Epithelial cell of proximal tubule (primary cell): ENCODE measurements around the gene HRH2. TPM values are rescaled to one million over a fixed set of nuclear protein-coding genes. Genes with fewer than 3 reads are reported as not detected.

Experiments
- DNase-seq: peaks from one replicate; pipeline ENCODE4 v3.0.0-alpha.2; 2011; ENCODE audit warnings: low read depth
- H3K4me3 ChIP-seq: 2 replicates; pipeline ENCODE4 v1.5.1; 2011; ENCODE audit warnings: low read depth, mild to moderate bottlenecking, low read length
- CTCF ChIP-seq: conservative IDR thresholded peaks from 2 replicates; pipeline ENCODE4 v1.5.1; 2012; ENCODE audit warnings: low read depth, mild to moderate bottlenecking, low read length
- total RNA-seq: library from RNA; depleted of rRNA; stranded (reverse); fragments of >200 nt; gene quantifications from 2 replicates; pipeline ENCODE4 v1.2.3, GENCODE V29; 2015

The HRH2 gene
- total RNA-seq, 1 donor from 2014 or later = 0.29 TPM

DNA sequence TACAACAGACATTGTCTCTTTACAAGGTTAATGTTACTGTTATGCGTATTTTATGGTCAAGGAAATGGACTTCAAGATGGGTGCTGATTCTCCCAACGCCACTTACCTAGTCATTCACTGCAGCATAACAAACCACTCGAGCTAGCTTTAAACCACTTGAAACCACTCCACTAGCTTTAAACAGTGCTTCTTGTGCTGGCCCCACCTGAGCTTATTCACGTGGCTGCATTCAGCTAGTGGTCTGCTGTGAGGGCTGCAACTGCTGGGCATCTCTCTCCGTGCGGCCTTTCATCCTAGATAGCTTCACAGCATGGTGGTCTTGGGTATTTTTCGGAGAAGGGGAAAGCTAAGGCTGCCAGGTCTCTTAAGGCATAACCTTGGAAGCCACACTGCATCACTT, 3.5 kb upstream of the HRH2 start:
- no peak overlapping the region for H3K4me3 ChIP-seq
- DNase-seq = no peak
- TF ChIP-seq CTCF = no peak

DNA sequence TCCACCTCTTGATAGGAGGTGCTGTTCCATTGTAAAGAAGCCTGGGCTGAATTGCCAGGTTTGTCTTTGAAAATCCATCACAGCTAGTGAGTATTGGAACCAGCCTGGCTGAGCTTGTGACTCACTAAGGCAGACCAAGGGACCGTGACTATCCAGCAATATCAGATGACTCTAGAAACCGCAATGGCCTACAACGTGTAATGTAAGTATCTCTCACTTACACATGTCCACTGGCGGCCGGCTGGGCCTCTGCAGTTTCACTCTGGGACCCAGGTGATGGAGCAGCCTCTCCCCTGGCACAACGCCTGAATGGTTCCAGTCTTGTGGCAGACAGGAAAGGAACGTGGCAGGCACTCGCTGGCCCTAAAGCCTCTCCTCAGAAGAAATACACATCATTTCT, 3.1 kb upstream of the HRH2 start:
- DNase-seq = no peak
- no peak for TF ChIP-seq CTCF
- no peak overlapping the region for H3K4me3 ChIP-seq

GRCh38 chr5:175655411-175655810, 2.5 kb upstream of the HRH2 start:
- no peak for TF ChIP-seq CTCF
- H3K4me3 ChIP-seq = no peak overlapping the region
- no peak for DNase-seq

DNA sequence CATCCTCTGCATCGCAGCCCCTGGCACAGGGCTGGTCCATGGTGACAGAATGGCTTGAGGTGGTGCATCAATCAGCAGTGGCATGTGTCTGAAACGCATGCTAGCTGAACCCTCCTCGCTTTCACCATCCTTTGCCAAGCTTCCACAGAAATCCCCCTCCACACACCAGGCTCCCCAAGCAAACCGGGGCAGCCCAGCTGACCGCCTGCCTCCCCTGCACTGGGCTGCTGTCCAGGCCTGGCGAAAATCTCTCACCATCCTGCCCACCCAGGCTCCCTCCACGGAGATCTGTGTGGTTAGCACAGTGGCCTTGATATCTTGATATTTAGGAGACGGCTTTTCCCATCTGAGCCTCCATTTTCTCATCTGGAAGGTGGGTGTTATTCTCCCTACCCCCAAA, 905 bp upstream of the HRH2 start:
- TF ChIP-seq CTCF = no peak
- no peak for DNase-seq
- no peak overlapping the region for H3K4me3 ChIP-seq

DNA sequence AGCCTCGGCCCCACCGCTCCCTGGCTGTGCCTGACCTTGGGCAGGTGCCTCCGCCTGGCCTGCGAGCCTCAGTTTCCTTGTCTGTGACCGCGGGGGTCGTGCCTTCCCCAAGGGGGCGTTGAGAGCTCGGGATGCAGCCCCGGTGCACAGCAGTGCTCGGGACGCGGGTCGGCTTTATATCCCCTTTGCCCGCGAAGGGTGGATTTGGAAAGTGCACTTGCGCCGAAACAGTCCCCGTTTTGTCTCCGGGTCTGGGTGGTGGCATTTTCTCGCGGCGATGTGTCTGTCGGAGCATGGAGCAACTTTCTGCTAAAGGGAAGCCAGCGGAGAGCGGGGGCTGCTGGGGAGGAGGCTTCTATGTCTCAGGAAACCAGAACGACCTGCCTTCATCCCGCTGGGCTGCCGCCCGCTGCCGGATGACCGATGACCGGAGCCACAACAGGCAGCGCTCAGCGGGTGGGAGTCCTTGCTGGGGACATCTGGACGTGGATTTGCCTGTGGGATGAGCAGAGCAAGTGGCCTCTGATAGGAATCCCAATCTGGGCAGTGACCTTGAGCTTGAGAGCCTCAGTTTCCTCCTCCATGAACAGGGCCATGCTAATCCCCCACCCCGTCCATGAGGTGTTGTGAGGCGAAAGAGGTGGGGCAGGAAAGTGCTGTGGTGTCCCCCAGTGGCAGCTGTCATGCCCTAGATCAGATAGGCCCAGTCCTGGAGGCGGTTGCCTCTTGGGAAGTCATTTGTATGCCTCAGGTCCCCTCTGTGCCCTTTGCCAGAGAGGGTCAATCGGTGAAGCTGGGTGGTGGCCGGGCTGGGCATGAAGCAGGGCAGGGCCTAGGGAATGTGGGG, 651 bp downstream of the HRH2 start:
- no peak overlapping the region for H3K4me3 ChIP-seq
- DNase-seq = no peak
- no peak for TF ChIP-seq CTCF

- no peak overlapping the region for H3K4me3 ChIP-seq
- no peak for TF ChIP-seq CTCF
- no peak for DNase-seq
These were observed 1.8 kb downstream of the HRH2 start for GRCh38 chr5:175659546-175660253.
